Spleen (tissue), 7 donors: ENCODE data around the gene ANKRD44.

ENCODE experiments used
- CTCF ChIP-seq, 11 experiments: fragments of 200-600 bp in 7 of 11; fragments of 450-650 bp in 4 of 11; sonication (generic) in 4 of 11; IDR thresholded peaks in 8 of 11; conservative IDR thresholded peaks in 3 of 11; 1 replicate in 7 of 11; 2 replicates in 4 of 11; pipeline versions ENCODE4 v1.4.0 to v1.8.0; 2016 to 2021; ENCODE audit warnings: antibody characterized with exemption in 11 of 11, inconsistent platforms in 4 of 11, mild to moderate bottlenecking in 1 of 11
- POLR2A ChIP-seq, 3 donors: fragments of 450-650 bp; IDR thresholded peaks; one replicate each; pipeline ENCODE4 v1.5.1; 2017; ENCODE audit warnings: antibody characterized with exemption in 3 of 3, mild to moderate bottlenecking in 1 of 3
- POLR2AphosphoS5 ChIP-seq, 3 donors: sonication (generic); formaldehyde crosslinking; IDR thresholded peaks; one replicate each; pipeline ENCODE4 v1.5.1; 2017; ENCODE audit warnings: antibody characterized with exemption in 3 of 3
- donor health status: DM: no; HTN: no; CAD: no; lungs with moderate emphysema.
- donor health status: DM: no; HTN: no; CAD: no.
- donor health status: DM: no; HTN: no; CAD: no.

- TF ChIP-seq CTCF (IDR thresholded peaks at IDR 0.05 in 8 of 11, conservative IDR thresholded peaks at IDR 0.05 in 3 of 11) (no peak), POLR2AphosphoS5 (IDR thresholded peaks at IDR 0.05) (no peak), POLR2A (IDR thresholded peaks at IDR 0.05) (no peak)
Observed at GRCh38 chr2:196980001-196980400, 330.6 kb downstream of the ANKRD44 start.
